AG09309 (cell line): ENCODE measurements around the gene KCTD17.

ENCODE experiments used
- DNase-seq: peaks from one replicate; pipeline ENCODE4 v3.0.0-alpha.2; 2010; ENCODE audit warnings: low read depth
- H3K4me3 ChIP-seq: 2 replicates; pipeline ENCODE4 v1.5.1; 2011; ENCODE audit warnings: mild to moderate bottlenecking, low read depth, low read length, moderate library complexity; ENCODE audit not compliant: control insufficient read depth
- CTCF ChIP-seq: IDR thresholded peaks from 2 replicates; pipeline ENCODE4 v1.5.1; 2011; ENCODE audit warnings: mild to moderate bottlenecking, low read depth, low read length, inconsistent platforms; ENCODE audit not compliant: insufficient read depth, control insufficient read depth; ENCODE audit errors: missing control alignments

The KCTD17 gene

GRCh38 chr22:37061611-37062375 is 10.3 kb downstream of the KCTD17 start:
- TF ChIP-seq CTCF = no peak
- DNase-seq = no peak
- no peak overlapping the region for H3K4me3 ChIP-seq

GRCh38 chr22:37062376-37062675 is 10.8 kb downstream of the KCTD17 start:
- H3K4me3 ChIP-seq = no peak overlapping the region
- no peak for TF ChIP-seq CTCF
- no peak for DNase-seq

- H3K4me3 ChIP-seq = no peak overlapping the region
- no peak for DNase-seq
- TF ChIP-seq CTCF = no peak
Measured at GRCh38 chr22:37062702-37063381, 11.3 kb downstream of the KCTD17 start.

GRCh38 chr22:37063431-37064420 is 12.2 kb downstream of the KCTD17 start:
- no peak overlapping the region for H3K4me3 ChIP-seq
- no peak for TF ChIP-seq CTCF
- DNase-seq = no peak

GRCh38 chr22:37064553-37064952 is 13.0 kb downstream of the KCTD17 start:
- no peak overlapping the region for H3K4me3 ChIP-seq
- TF ChIP-seq CTCF = no peak
- no peak for DNase-seq

GRCh38 chr22:37065180-37065579 is 13.6 kb downstream of the KCTD17 start:
- no peak overlapping the region for H3K4me3 ChIP-seq
- no peak for DNase-seq
- no peak for TF ChIP-seq CTCF
